IPS-15b (cell line): ENCODE measurements around the gene ANKMY2.
"Not testable (repeated sequence)": the region's sequence is repeated elsewhere in the genome, so short reads cannot be mapped to it uniquely, and the experiment has no call there.

Experiments used
- H3K27me3 ChIP-seq: one replicate; pipeline ENCODE4 v1.6.1; 2013; ENCODE audit warnings: low read length; ENCODE audit not compliant: control insufficient read depth, insufficient read depth
- H3K36me3 ChIP-seq: one replicate; pipeline ENCODE4 v1.6.1; 2013; ENCODE audit warnings: low read length; ENCODE audit not compliant: control insufficient read depth, insufficient read depth
- H3K4me1 ChIP-seq: one replicate; pipeline ENCODE4 v1.6.1; 2013; ENCODE audit warnings: mild to moderate bottlenecking, low read length; ENCODE audit not compliant: control insufficient read depth, insufficient read depth
- H3K4me3 ChIP-seq: one replicate; pipeline ENCODE4 v1.5.1; 2013; ENCODE audit warnings: low read depth, low read length
- H3K9ac ChIP-seq: one replicate; pipeline ENCODE4 v1.6.1; 2013; ENCODE audit warnings: low read depth, mild to moderate bottlenecking, low read length
- H3K9me3 ChIP-seq: one replicate; pipeline ENCODE4 v1.6.1; 2013; ENCODE audit warnings: mild to moderate bottlenecking, low read length; ENCODE audit not compliant: control insufficient read depth, insufficient read depth

ANKMY2 gene

DNA sequence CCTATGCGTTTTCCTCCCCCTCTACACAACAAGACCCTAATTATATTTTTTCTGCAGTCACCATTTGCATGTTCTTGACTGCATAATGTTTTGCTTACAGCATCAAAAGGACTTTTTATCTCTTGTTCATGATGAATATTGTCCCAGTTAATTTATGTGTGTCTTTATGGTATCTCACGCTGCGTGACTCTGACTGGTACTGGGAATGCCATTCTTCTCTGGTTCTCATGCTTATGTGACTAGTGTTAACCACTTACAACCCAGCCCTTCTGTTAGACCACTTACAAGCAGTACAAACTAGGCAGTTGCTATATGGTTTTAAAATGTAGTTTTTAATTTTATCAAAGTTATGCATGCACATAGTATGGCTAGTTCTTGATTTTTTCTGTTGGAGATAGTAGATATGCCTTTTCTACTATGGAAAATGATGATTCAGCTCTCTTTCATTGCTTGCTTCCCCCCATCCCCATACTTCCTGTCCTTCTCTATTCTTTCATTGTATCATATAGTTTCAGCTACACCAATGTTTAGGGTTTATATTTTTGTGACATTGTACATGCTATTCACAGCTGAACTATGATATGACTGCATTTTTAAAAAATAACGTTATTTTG lies 25.3 kb upstream of the ANKMY2 start:
- H3K36me3 ChIP-seq, result no peaks in the 10 kb centered on the region
- H3K4me3 ChIP-seq, result no peak overlapping the region
- H3K9me3 ChIP-seq, result no peaks in the 10 kb centered on the region
- no peak overlapping the region for H3K9ac ChIP-seq
- peaks cover 11% of the 10 kb centered on the region for H3K4me1 ChIP-seq
- no peaks in the 10 kb centered on the region for H3K27me3 ChIP-seq

DNA sequence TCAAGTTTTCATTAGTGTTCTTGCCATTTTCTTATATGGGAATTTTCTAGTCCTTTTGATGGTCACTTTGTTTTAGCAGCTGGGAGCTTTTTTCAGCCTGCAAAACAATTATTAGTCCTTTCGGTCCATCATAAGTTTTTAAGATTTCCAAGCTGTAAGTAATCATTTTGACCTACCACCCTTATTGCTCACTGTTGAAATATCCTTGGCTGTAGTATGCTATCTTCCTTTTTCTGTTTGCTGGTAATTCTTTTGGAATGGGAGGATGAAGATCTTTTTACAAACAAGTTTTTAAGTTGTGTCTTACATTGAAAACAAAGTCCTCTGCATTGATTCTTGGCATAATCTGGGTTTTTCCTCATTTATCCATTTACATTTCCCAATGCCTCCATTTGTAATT lies 24.5 kb upstream of the ANKMY2 start:
- Histone ChIP-seq H3K27me3 (no peaks in the 10 kb centered on the region), H3K9ac (no peak overlapping the region), H3K9me3 (no peaks in the 10 kb centered on the region), H3K36me3 (no peaks in the 10 kb centered on the region), H3K4me1 (peaks cover 11% of the 10 kb centered on the region), H3K4me3 (no peak overlapping the region)

DNA sequence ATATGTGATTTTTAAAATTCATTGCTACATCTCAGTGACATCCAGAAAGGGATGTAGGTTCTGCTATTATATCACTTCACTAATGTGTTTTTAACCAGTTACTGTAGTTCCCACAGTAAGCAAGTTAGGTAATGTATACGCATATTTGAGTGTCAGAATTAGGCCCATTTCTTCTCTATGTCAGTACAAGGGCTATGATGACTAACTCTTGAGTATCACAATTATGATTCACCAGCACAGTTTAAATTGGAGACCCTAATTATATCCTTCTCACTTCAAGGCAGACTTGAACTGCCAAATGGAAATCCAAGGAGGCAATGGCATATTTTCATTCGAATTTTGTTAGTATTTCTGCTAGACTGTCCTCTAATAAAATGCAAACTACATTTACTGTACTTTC lies 24.0 kb upstream of the ANKMY2 start:
- Histone ChIP-seq H3K36me3 (no peaks in the 10 kb centered on the region), H3K27me3 (no peaks in the 10 kb centered on the region), H3K9me3 (no peaks in the 10 kb centered on the region), H3K4me3 (no peak overlapping the region), H3K9ac (no peak overlapping the region), H3K4me1 (peaks cover 11% of the 10 kb centered on the region)

DNA sequence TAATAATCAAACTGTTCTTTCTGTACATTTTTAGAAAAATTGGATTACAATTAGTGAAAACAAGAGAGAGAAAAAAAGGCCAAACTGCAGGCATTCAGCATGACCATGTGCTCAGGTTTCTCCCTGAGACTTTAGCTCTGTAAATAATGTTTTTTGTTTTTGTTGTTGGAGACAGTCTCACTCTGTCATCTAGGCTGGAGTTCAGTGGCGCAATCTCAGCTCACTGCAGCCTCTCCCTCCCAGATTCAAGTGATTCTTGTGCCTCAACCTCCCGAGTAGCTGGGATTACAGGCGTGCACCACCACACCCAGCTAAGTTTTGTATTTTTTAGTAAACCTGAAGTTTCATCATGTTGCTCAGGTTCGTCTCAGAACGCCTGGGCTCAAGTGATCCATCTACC lies 23.4 kb upstream of the ANKMY2 start:
- Histone ChIP-seq H3K9ac (no peak overlapping the region), H3K9me3 (no peaks in the 10 kb centered on the region), H3K4me3 (no peak overlapping the region), H3K27me3 (no peaks in the 10 kb centered on the region), H3K4me1 (peaks cover 11% of the 10 kb centered on the region), H3K36me3 (no peaks in the 10 kb centered on the region)

DNA sequence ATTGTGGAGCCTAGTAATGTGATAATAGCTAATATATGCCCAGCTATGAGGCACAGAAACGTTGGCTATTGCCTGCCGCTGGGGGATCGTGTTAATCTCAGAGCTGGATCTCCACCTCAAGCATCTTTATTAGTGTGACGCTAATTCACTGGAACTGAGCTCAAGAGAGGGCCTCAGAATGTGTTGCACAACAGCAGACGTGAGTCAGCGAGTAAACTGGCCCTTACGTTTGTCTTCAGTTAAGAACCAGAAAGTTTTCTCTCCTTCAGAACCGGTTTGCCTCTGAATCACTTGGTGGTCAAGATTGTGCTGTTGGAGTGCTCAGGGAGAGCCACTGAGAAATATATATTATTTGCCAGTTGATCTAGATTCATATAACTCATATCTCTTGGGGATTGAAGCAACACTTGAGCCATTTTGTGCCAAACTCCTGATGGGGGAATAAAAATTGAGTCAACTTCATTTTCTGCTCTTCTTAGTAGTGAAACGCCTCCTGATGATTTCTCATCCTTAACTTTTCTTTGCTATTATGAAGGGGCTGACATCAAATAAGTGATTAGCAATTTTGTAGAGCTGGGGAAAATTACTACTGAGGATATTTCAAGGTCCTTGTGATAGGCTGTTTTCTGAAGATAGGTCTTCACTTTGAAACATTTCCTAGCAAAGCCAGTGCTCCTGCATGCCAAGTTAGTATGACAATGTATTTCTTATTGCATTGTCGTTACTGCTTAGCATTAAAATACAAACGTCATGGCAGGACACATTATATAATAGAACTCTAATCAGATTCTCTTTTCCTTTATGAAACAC lies 22.7 kb upstream of the ANKMY2 start:
- Histone ChIP-seq H3K9me3 (no peaks in the 10 kb centered on the region), H3K9ac (no peak overlapping the region)

DNA sequence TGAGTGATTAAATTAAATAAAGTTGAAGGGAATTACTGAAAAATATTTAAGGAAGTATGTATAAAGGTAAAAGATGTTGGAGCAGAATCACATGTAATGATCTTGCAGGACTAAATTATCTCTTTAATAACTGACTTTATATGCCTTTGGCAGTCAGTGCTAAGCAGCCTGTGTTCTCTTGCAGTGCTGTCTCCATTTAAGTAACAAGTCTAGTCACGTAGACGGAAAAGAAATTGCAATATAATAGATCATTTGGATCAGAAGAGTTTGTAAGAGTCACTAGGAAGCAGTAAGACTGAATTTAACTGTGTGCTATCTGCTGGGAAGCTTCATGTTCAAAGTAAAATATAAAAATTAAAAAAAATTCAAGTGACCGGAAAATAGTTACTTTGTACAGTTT lies 21.8 kb upstream of the ANKMY2 start:
- Histone ChIP-seq H3K4me3 (no peak overlapping the region), H3K36me3 (no peaks in the 10 kb centered on the region), H3K27me3 (no peaks in the 10 kb centered on the region), H3K9me3 (no peaks in the 10 kb centered on the region), H3K9ac (no peak overlapping the region), H3K4me1 (peaks cover 11% of the 10 kb centered on the region)

More for the DNA sequence above, 22.7 kb upstream of the ANKMY2 start:
- Histone ChIP-seq H3K36me3 (no peaks in the 10 kb centered on the region), H3K4me3 (no peak overlapping the region), H3K4me1 (peaks cover 11% of the 10 kb centered on the region), H3K27me3 (no peaks in the 10 kb centered on the region)

DNA sequence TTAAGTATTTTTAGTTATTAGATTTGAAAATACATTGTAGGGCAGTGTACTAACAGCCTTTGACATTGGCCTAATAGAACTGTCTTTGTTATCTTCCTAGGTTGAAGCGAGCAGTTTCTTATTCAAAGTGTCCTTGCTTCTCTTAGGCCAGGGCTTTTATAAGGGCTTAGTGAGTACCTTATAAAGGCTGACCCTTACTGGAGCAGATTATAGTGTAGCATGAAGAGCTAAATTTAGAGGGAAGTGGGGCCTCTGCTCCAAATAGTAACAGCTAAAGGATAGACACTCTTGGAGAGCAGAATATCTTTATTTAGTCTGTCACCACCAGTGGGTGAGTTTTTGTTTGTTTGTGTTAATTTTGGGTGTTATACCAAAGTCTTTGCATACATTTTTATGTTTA lies 16.4 kb upstream of the ANKMY2 start:
- H3K4me1 ChIP-seq, result peaks cover 6% of the 10 kb centered on the region
- H3K9me3 ChIP-seq, result no peaks in the 10 kb centered on the region
- H3K27me3 ChIP-seq, result no peaks in the 10 kb centered on the region
- no peaks in the 10 kb centered on the region for H3K36me3 ChIP-seq
- H3K4me3 ChIP-seq, result no peak overlapping the region
- H3K9ac ChIP-seq, result no peak overlapping the region

DNA sequence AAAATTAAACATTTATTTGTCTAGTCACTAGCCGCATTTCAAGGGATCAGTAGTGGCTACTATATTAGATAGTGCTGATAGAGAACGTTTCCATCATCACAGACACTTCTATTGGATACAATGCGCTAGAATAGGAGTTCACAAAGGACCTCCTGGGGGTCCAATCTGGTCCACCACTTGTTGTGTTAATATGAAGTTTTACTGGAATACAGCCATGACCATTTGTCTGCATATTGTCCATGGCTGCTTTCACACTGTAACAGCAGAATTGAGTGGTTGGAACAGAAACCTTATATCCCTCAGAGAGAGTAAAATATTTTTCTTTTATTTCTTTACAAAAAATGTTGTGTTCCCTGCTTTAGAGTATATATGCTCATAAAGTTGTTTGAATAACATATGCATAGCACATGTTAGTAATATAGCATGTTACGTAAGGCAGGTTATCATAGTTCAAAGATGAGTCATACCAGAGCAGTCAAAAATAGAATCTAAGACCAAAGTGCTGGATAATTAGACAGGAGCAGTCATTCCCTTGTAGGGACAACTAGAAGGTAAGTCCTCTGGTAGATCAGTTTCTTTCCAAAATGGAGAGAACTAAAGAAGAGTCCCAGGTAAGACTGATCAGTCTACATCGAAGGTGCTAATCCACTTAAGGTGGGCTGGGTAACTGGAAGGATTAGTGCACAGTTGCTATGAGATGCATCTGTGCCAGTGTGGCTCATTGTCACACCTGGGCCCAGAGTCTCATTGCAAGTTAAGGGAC lies 15.3 kb upstream of the ANKMY2 start:
- no peaks in the 10 kb centered on the region for H3K36me3 ChIP-seq
- H3K4me3 ChIP-seq, result no peak overlapping the region
- H3K9ac ChIP-seq, result no peak overlapping the region
- H3K27me3 ChIP-seq, result no peaks in the 10 kb centered on the region
- H3K9me3 ChIP-seq, result no peaks in the 10 kb centered on the region
- H3K4me1 ChIP-seq, result peaks cover 6% of the 10 kb centered on the region

DNA sequence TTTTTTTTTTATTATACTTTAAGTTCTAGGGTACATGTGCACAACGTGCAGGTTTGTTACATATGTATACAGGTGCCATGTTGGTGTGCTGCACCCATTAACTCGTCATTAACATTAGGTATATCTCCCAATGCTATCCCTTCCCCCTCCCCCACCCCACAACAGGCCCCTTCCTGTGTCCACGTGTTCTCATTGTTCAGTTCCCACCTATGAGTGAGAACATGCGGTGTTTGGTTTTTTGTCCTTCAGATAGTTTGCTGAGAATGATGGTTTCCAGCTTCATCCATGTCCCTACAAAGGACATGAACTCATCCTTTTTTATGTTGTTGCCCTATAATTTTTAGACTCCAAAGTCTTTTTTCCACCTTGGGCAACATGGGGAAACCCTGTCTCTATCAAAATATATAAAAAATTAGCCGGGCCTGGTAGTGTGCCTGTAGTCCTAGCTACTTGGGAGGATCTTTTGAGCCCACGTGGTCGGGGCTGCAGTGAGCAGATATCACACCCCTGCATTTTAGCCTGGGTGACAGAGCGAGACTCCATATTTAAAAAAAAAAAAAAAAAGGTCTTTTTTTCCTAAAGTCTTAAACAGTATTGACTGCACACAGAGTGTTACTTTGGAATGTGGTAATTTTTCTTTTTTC lies 14.4 kb upstream of the ANKMY2 start:
- H3K27me3 ChIP-seq, H3K4me1 ChIP-seq, H3K4me3 ChIP-seq, H3K9ac ChIP-seq, H3K36me3 ChIP-seq, H3K9me3 ChIP-seq: not testable (repeated sequence)

DNA sequence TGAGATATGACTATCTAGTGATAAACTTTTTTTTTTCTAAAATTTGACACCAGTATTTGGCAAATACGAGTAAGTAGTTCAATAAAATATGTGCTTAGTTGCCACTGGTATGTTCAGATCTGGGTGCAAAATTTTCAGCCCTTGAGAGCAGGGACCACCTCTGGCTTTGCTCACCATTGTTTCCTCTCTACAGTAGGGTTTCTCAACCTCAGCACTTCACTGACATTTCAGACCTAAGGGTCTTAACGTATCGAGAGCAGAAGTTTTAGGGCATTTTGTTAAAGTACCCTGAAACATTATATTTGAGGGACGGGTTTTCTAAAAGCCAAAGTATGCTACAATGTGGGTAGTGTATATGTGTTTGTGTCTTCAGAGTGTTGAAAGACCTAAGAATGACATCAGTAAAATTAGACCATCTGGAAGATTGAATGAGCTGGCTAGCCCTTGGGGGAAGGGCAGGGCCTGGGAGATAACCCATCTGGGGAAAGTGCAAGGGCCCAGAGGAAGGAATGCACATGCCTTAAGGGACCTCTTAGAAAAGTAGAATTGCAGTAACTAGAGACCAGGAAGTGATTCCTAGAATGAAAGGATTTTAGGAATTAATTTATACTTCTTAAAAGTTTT lies 12.2 kb upstream of the ANKMY2 start:
- Histone ChIP-seq H3K4me1 (peaks cover 6% of the 10 kb centered on the region), H3K36me3 (no peaks in the 10 kb centered on the region), H3K4me3 (no peak overlapping the region), H3K9ac (no peak overlapping the region), H3K9me3 (no peaks in the 10 kb centered on the region), H3K27me3 (no peaks in the 10 kb centered on the region)

DNA sequence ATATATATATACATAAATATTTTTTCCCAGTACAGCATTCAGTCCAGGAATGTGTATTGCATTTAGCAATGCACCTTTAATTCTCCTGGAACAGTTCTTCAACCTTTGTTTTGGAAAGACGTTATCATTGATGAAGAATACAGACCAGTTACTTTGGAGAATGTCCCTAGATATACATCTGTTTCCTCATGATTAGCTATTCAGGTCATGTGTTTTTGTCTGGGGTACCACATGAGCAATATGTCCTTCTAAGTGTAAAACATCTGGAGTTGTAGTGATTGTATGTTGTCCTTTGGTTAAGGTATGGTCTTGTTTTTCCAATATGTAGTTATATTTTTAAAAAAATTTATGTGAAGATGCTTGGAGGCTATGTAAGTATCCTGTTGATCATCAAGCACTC lies 10.6 kb upstream of the ANKMY2 start:
- Histone ChIP-seq H3K9ac (no peak overlapping the region), H3K36me3 (no peaks in the 10 kb centered on the region), H3K4me1 (peaks cover 6% of the 10 kb centered on the region), H3K9me3 (no peaks in the 10 kb centered on the region), H3K4me3 (no peak overlapping the region), H3K27me3 (no peaks in the 10 kb centered on the region)
